Fibroblast of pulmonary artery (primary cell): Measurements from ENCODE around the gene GMDS.

ENCODE experiments used
- DNase-seq: peaks from one replicate; pipeline ENCODE4 v3.0.0-alpha.2; 2010; ENCODE audit warnings: low read depth
- H3K4me3 ChIP-seq: replicated peaks from 2 replicates; pipeline ENCODE4 v1.5.1; 2011; ENCODE audit warnings: low read depth, mild to moderate bottlenecking, control low read depth, low read length, moderate library complexity
- CTCF ChIP-seq: IDR thresholded peaks from 2 replicates; pipeline ENCODE4 v1.5.1; 2011; ENCODE audit warnings: mild to moderate bottlenecking, control low read depth, low read length, inconsistent platforms; ENCODE audit errors: missing control alignments

GMDS gene

GRCh38 chr6:1858196-1858595, 387.2 kb downstream of the GMDS start:
- no peak for TF ChIP-seq CTCF
- H3K4me3 ChIP-seq = no peak overlapping the region
- no peak for DNase-seq

- peak; percentile 67 for DNase-seq
- H3K4me3 ChIP-seq = no peak overlapping the region
- TF ChIP-seq CTCF = no peak
These were observed 389.0 kb downstream of the GMDS start for GRCh38 chr6:1856381-1856780.

- TF ChIP-seq CTCF = no peak
- no peak for DNase-seq
- no peak overlapping the region for H3K4me3 ChIP-seq
These were observed 389.5 kb downstream of the GMDS start for GRCh38 chr6:1855890-1856289.

GRCh38 chr6:1854296-1854695, 391.1 kb downstream of the GMDS start:
- TF ChIP-seq CTCF = no peak
- no peak overlapping the region for H3K4me3 ChIP-seq
- DNase-seq = no peak

- DNase-seq = no peak
- no peak for TF ChIP-seq CTCF
- no peak overlapping the region for H3K4me3 ChIP-seq
These were observed 391.6 kb downstream of the GMDS start for GRCh38 chr6:1853761-1854160.

DNA sequence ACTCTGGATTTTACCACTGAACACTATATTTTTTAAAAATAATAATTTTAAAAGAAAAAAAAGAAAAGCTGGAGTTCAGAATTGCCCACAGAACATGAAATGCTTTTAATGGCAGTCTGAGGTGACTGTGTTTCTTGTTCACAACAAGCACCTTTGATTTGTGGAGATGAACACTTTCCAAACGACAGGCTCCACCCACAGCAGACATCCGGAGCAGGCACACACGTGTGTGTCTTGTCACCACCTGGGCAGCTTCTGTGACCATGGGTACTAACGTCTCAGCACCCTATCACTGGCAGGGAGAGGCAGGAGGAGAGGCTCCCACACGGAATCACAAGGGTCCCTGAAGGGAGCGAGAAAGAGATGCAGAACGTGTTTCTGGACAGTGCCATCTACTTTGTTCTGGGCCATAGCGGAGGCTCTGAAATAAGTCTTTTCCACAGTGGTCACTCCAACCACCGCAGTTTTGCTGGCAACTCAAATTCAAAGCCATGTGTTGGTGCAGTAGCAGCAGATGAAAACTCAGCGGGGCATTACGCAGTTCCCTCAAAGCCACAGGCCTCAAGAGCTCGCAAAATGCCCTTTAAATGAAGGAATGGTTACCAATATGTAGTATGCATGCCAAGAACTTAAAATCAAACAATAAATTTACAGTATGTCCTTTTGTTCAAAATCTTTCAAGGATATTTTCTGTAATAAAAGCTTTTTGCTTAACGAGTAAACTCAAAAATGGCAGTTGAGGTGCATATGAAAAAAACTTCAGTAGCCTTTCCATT, 393.5 kb downstream of the GMDS start:
- no peak for TF ChIP-seq CTCF
- DNase-seq = no peak
- H3K4me3 ChIP-seq = no peak overlapping the region

DNA sequence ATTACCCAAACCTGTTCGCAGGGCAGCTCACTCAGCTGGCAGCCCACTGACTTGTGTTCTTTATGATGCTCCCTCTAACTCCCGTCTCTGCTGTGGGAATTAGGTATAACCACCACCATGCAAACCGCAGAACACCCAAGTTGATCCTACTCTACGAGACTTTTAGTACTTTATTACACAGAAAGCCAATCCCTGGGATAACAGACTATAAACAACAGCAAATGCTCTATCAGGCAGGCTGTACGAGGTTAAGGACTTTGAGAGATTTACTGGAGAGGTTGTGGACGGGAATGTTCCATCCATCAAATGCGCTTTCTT, 394.6 kb downstream of the GMDS start:
- no peak for DNase-seq
- TF ChIP-seq CTCF = no peak
- no peak overlapping the region for H3K4me3 ChIP-seq
